Measurements from ENCODE around the gene CHST12.

DNA sequence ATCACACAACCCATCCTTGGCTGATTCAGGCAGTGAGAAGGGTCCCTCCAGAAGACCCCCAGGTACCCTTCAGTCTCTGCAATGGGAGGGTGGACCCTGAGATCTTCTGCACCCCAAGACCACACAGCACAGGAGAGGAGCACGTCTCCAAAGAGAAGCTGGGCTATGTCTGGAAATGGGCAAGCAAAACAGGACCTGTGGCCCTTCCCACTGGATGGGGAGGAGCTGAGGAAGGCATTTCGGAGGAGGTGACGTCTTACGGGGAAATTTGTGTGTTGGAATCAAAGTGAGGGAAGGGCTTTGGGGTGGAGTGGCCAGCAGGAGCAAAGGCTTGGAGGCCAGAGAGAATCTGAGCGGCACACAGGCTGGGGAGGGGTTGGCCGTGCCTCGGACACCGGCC is 56.3 kb downstream of the CHST12 start:
- TF ChIP-seq, protein P1, sequence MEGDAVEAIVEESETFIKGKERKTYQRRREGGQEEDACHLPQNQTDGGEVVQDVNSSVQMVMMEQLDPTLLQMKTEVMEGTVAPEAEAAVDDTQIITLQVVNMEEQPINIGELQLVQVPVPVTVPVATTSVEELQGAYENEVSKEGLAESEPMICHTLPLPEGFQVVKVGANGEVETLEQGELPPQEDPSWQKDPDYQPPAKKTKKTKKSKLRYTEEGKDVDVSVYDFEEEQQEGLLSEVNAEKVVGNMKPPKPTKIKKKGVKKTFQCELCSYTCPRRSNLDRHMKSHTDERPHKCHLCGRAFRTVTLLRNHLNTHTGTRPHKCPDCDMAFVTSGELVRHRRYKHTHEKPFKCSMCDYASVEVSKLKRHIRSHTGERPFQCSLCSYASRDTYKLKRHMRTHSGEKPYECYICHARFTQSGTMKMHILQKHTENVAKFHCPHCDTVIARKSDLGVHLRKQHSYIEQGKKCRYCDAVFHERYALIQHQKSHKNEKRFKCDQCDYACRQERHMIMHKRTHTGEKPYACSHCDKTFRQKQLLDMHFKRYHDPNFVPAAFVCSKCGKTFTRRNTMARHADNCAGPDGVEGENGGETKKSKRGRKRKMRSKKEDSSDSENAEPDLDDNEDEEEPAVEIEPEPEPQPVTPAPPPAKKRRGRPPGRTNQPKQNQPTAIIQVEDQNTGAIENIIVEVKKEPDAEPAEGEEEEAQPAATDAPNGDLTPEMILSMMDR (IDR thresholded peaks at IDR 0.05): no peak
- TF ChIP-seq POLR2A (IDR thresholded peaks at IDR 0.05) (no peak), EP300 (IDR thresholded peaks at IDR 0.05; ENCODE audit: low read depth) (no peak), POLR2AphosphoS5 (IDR thresholded peaks at IDR 0.05) (no peak)

Data from transverse colon (tissue), 4 donors.